Astrocyte (in vitro differentiated cells and primary cell): ENCODE data around the gene EXO1. TPM values are rescaled to one million over a fixed set of nuclear protein-coding genes. Genes with fewer than 3 reads are reported as not detected.

Experiments used
- DNase-seq: peaks from one replicate; pipeline ENCODE4 v3.0.0-alpha.2; 2010; ENCODE audit warnings: low read depth
- FAIRE-seq: peaks from 2 replicates; lab custom pipeline; 2011; peaks lifted over from hg19 to GRCh38; lab: Jason Lieb, UNC
- H2AFZ ChIP-seq: 2 replicates; pipeline ENCODE4 v1.6.0; 2012; ENCODE audit warnings: low read depth, low read length, inconsistent platforms
- H3K27ac ChIP-seq: 2 replicates; pipeline ENCODE4 v1.5.1; 2011; ENCODE audit warnings: low read depth, low read length, inconsistent platforms
- H3K27me3 ChIP-seq: 2 replicates; pipeline ENCODE4 v1.6.0; 2011; ENCODE audit warnings: low read length, inconsistent platforms; ENCODE audit not compliant: insufficient read depth
- H3K36me3 ChIP-seq: 2 replicates; pipeline ENCODE4 v1.5.1; 2011; ENCODE audit warnings: low read length, inconsistent platforms; ENCODE audit not compliant: insufficient read depth
- H3K4me1 ChIP-seq: 2 replicates; pipeline ENCODE4 v1.5.1; 2011; ENCODE audit warnings: low read length, inconsistent platforms; ENCODE audit not compliant: insufficient read depth
- H3K4me2 ChIP-seq: 2 replicates; pipeline ENCODE4 v1.6.0; 2012; ENCODE audit warnings: low read length, inconsistent platforms
- H3K4me3 ChIP-seq: 2 replicates; pipeline ENCODE4 v1.5.1; 2011; ENCODE audit warnings: low read depth, mild to moderate bottlenecking, low read length, inconsistent platforms; ENCODE audit not compliant: insufficient read depth
- H3K79me2 ChIP-seq: 2 replicates; pipeline ENCODE4 v1.6.0; 2012; ENCODE audit warnings: mild to moderate bottlenecking, low read length, inconsistent platforms; ENCODE audit not compliant: insufficient read depth
- H3K9ac ChIP-seq: 2 replicates; pipeline ENCODE4 v1.6.0; 2012; ENCODE audit warnings: mild to moderate bottlenecking, low read length, inconsistent platforms
- H3K9me3 ChIP-seq: 2 replicates; pipeline ENCODE4 v1.5.1; 2012; ENCODE audit warnings: low read depth, mild to moderate bottlenecking, low read length, inconsistent platforms; ENCODE audit not compliant: insufficient read depth
- H4K20me1 ChIP-seq: 2 replicates; pipeline ENCODE4 v1.6.0; 2012; ENCODE audit warnings: low read length, inconsistent platforms; ENCODE audit not compliant: insufficient read depth
- H3K27ac Mint-ChIP-seq: one replicate; pipeline ENCODE4 v1.8.0; 2021; ENCODE audit warnings: mild to moderate bottlenecking, mixed read lengths; ENCODE audit not compliant: unreplicated experiment
- H3K27me3 Mint-ChIP-seq: one replicate; pipeline ENCODE4 v1.8.0; 2021; ENCODE audit warnings: low read depth, mixed read lengths; ENCODE audit not compliant: unreplicated experiment
- H3K36me3 Mint-ChIP-seq: one replicate; pipeline ENCODE4 v1.8.0; 2021; ENCODE audit warnings: low read depth, mixed read lengths; ENCODE audit not compliant: unreplicated experiment
- H3K4me1 Mint-ChIP-seq: one replicate; pipeline ENCODE4 v1.8.0; 2021; ENCODE audit warnings: low read depth, mixed read lengths; ENCODE audit not compliant: unreplicated experiment
- H3K4me3 Mint-ChIP-seq: one replicate; pipeline ENCODE4 v1.8.0; 2021; ENCODE audit warnings: mild to moderate bottlenecking, moderate library complexity, mixed read lengths; ENCODE audit not compliant: unreplicated experiment
- H3K9me3 Mint-ChIP-seq: one replicate; pipeline ENCODE4 v1.8.0; 2021; ENCODE audit warnings: mild to moderate bottlenecking, mixed read lengths; ENCODE audit not compliant: unreplicated experiment
- EZH2 ChIP-seq: IDR thresholded peaks from 2 replicates; pipeline ENCODE4 v1.6.1; 2012; ENCODE audit warnings: mild to moderate bottlenecking, low read length, inconsistent platforms; ENCODE audit not compliant: insufficient read depth
- total RNA-seq: library from RNA; stranded (reverse); gene quantifications from 2 replicates; pipeline ENCODE4 v1.2.1, GENCODE V29; 2021
- TF ChIP-seq, protein P1 (sequence below): IDR thresholded peaks from 2 replicates; pipeline ENCODE4 v1.5.1; 2011; ENCODE audit warnings: low read depth, mild to moderate bottlenecking, inconsistent platforms, low read length, moderate library complexity; ENCODE audit not compliant: insufficient read depth

The EXO1 gene
- total RNA-seq, 1 donor from 2014 or later = 3.8 TPM

DNA sequence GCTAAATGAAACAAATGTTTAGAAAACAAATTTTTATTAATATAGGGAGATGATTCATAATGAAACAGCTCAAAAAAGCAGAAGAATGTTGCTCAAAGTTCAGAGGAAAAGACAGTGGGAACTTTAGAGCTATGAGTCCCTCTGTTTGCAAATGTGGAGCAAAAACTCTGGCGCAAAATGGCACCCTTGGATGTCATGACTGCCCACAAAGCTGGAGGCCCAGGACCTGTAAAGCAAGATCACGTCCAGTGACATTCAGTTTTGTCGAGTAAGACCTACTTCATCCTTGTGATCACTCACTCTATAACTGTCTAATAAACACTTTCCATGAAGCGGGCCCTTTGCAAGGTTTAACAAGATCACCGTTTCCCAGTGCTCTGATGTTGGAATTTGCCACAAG lies 9.1 kb upstream of the EXO1 start:
- Histone ChIP-seq H3K36me3 (no peaks in the 10 kb centered on the region), H3K9me3 (no peaks in the 10 kb centered on the region), H4K20me1 (no peaks in the 10 kb centered on the region), H3K27ac (no peak overlapping the region), H3K27me3 (no peaks in the 10 kb centered on the region), H3K4me3 (no peak overlapping the region), H3K9ac (no peak overlapping the region), H3K79me2 (no peaks in the 10 kb centered on the region), H3K4me2 (no peak overlapping the region), H2AFZ (no peak overlapping the region), H3K4me1 (peaks cover 3% of the 10 kb centered on the region)
- Mint-ChIP-seq H3K9me3 (no peaks in the 10 kb centered on the region), H3K4me3 (no peak overlapping the region), H3K27me3 (no peaks in the 10 kb centered on the region), H3K27ac (no peak overlapping the region), H3K4me1 (peaks cover 15% of the 10 kb centered on the region), H3K36me3 (no peaks in the 10 kb centered on the region)
- DNase-seq (no peak), FAIRE-seq (no peak)
- no peak for TF ChIP-seq EZH2
- TF ChIP-seq, protein P1, sequence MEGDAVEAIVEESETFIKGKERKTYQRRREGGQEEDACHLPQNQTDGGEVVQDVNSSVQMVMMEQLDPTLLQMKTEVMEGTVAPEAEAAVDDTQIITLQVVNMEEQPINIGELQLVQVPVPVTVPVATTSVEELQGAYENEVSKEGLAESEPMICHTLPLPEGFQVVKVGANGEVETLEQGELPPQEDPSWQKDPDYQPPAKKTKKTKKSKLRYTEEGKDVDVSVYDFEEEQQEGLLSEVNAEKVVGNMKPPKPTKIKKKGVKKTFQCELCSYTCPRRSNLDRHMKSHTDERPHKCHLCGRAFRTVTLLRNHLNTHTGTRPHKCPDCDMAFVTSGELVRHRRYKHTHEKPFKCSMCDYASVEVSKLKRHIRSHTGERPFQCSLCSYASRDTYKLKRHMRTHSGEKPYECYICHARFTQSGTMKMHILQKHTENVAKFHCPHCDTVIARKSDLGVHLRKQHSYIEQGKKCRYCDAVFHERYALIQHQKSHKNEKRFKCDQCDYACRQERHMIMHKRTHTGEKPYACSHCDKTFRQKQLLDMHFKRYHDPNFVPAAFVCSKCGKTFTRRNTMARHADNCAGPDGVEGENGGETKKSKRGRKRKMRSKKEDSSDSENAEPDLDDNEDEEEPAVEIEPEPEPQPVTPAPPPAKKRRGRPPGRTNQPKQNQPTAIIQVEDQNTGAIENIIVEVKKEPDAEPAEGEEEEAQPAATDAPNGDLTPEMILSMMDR = no peak

- no peak for FAIRE-seq
- no peaks in the 10 kb centered on the region for H3K79me2 ChIP-seq
- Mint-ChIP-seq H3K4me1 (peaks cover 15% of the 10 kb centered on the region), H3K27ac (no peak overlapping the region), H3K4me3 (no peak overlapping the region), H3K36me3 (no peaks in the 10 kb centered on the region), H3K27me3 (no peaks in the 10 kb centered on the region), H3K9me3 (no peaks in the 10 kb centered on the region)
- no peaks in the 10 kb centered on the region for H3K9me3 ChIP-seq
- H2AFZ ChIP-seq = no peak overlapping the region
- H3K9ac ChIP-seq = no peak overlapping the region
- no peak overlapping the region for H3K4me2 ChIP-seq
- no peaks in the 10 kb centered on the region for H3K27me3 ChIP-seq
- peaks cover 3% of the 10 kb centered on the region for H3K4me1 ChIP-seq
- H3K36me3 ChIP-seq = no peaks in the 10 kb centered on the region
- H4K20me1 ChIP-seq = no peaks in the 10 kb centered on the region
- H3K27ac ChIP-seq = no peak overlapping the region
- no peak for DNase-seq
- no peak for TF ChIP-seq EZH2
- TF ChIP-seq, protein P1 = no peak
- H3K4me3 ChIP-seq = no peak overlapping the region
These were observed 8.5 kb upstream of the EXO1 start for GRCh38 chr1:241839369-241839979.

- Mint-ChIP-seq H3K27ac (no peak overlapping the region), H3K27me3 (no peaks in the 10 kb centered on the region), H3K4me1 (peaks cover 15% of the 10 kb centered on the region), H3K9me3 (no peaks in the 10 kb centered on the region), H3K36me3 (no peaks in the 10 kb centered on the region), H3K4me3 (peak overlapping the region; percentile 11)
- Histone ChIP-seq H3K36me3 (no peaks in the 10 kb centered on the region), H3K79me2 (no peaks in the 10 kb centered on the region), H3K4me3 (no peak overlapping the region), H3K9me3 (no peaks in the 10 kb centered on the region), H4K20me1 (no peaks in the 10 kb centered on the region), H3K27me3 (no peaks in the 10 kb centered on the region), H3K27ac (no peak overlapping the region), H3K4me1 (peaks cover 3% of the 10 kb centered on the region), H3K4me2 (no peak overlapping the region), H3K9ac (no peak overlapping the region), H2AFZ (no peak overlapping the region)
- no peak for FAIRE-seq
- TF ChIP-seq, protein P1 = no peak
- TF ChIP-seq EZH2 = no peak
- no peak for DNase-seq
These were observed 7.8 kb upstream of the EXO1 start for GRCh38 chr1:241840164-241840563.
